Keratinocyte (primary cell): ENCODE results near the gene GLCE.

Source experiments
- EZH2 ChIP-seq: IDR thresholded peaks from one replicate; pipeline ENCODE4 v1.6.1; 2012; ENCODE audit warnings: inconsistent platforms, mild to moderate bottlenecking, low read length, moderate library complexity
- TF ChIP-seq, protein P1 (sequence below), 3 experiments: IDR thresholded peaks in 1 of 3; conservative IDR thresholded peaks in 1 of 3; optimal IDR thresholded peaks in 1 of 3; 2 replicates in 2 of 3; 3 replicates in 1 of 3; pipeline versions ENCODE3 to v1.5.1; 2011; ENCODE audit warnings: low read length in 3 of 3, mild to moderate bottlenecking in 3 of 3, moderate library complexity in 2 of 3, control low read depth in 1 of 3, inconsistent platforms in 1 of 3; ENCODE audit not compliant: insufficient read depth in 2 of 3; ENCODE audit errors: extremely low read depth in 1 of 3

GRCh38 chr15:69132977-69133861 is 27.2 kb upstream of the GLCE start:
- TF ChIP-seq, protein P1, sequence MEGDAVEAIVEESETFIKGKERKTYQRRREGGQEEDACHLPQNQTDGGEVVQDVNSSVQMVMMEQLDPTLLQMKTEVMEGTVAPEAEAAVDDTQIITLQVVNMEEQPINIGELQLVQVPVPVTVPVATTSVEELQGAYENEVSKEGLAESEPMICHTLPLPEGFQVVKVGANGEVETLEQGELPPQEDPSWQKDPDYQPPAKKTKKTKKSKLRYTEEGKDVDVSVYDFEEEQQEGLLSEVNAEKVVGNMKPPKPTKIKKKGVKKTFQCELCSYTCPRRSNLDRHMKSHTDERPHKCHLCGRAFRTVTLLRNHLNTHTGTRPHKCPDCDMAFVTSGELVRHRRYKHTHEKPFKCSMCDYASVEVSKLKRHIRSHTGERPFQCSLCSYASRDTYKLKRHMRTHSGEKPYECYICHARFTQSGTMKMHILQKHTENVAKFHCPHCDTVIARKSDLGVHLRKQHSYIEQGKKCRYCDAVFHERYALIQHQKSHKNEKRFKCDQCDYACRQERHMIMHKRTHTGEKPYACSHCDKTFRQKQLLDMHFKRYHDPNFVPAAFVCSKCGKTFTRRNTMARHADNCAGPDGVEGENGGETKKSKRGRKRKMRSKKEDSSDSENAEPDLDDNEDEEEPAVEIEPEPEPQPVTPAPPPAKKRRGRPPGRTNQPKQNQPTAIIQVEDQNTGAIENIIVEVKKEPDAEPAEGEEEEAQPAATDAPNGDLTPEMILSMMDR (optimal IDR thresholded peaks at IDR 0.05 in 1 of 3, IDR thresholded peaks at IDR 0.05 in 1 of 3, conservative IDR thresholded peaks at IDR 0.05 in 1 of 3; ENCODE audit: extremely low read depth in 1 of 3, insufficient read depth in 2 of 3, low read length in 3 of 3), result peak in 1 of 3 experiments; percentile 29
- TF ChIP-seq EZH2, result no peak
